ENCODE measurements around the gene PDCD2L. TPM values are rescaled to one million over a fixed set of nuclear protein-coding genes. Genes with fewer than 3 reads are reported as not detected.

The PDCD2L gene
- polyA plus RNA-seq, 1 donor from 2014 or later: 47.5 TPM

GRCh38 chr19:34457446-34457845, 53.2 kb downstream of the PDCD2L start:
- Histone ChIP-seq H3K9me3 (ENCODE audit: low read length) (no peaks in the 10 kb centered on the region), H3K9ac (ENCODE audit: low read length) (no peak overlapping the region), H3K79me2 (replicated peaks; ENCODE audit: insufficient read depth, low read length) (no peaks in the 10 kb centered on the region), H3F3A (ENCODE audit: insufficient read depth, low read length, poor library complexity, severe bottlenecking) (no peaks in the 10 kb centered on the region), H4K20me1 (ENCODE audit: insufficient read depth) (no peaks in the 10 kb centered on the region), H3K27me3 (ENCODE audit: insufficient read depth, low read depth, low read length) (no peaks in the 10 kb centered on the region), H3K36me3 (ENCODE audit: insufficient read depth, low read length) (no peaks in the 10 kb centered on the region), H2AFZ (ENCODE audit: low read depth, low read length) (no peak overlapping the region), H3K4me2 (ENCODE audit: low read length) (no peak overlapping the region), H3K9me2 (ENCODE audit: insufficient read depth, low read length) (no peaks in the 10 kb centered on the region), H3K4me3 (ENCODE audit: low read length) (no peak overlapping the region), H3K27ac (ENCODE audit: low read length) (no peak overlapping the region)
- TF ChIP-seq RAD21 (conservative IDR thresholded peaks at IDR 0.05) (no peak), EZH2 (IDR thresholded peaks at IDR 0.05; ENCODE audit: borderline replicate concordance, insufficient read depth, low read length, poor library complexity, severe bottlenecking) (no peak), MXI1 (conservative IDR thresholded peaks at IDR 0.05; ENCODE audit: poor library complexity, severe bottlenecking) (no peak), TAF1 (IDR thresholded peaks at IDR 0.05; ENCODE audit: low read depth) (no peak), SMC3 (conservative IDR thresholded peaks at IDR 0.05; ENCODE audit: poor library complexity) (no peak), EP300 (conservative IDR thresholded peaks at IDR 0.05; ENCODE audit: poor library complexity, severe bottlenecking) (no peak), POLR2AphosphoS5 (IDR thresholded peaks at IDR 0.05) (no peak)
- TF ChIP-seq, protein P1, sequence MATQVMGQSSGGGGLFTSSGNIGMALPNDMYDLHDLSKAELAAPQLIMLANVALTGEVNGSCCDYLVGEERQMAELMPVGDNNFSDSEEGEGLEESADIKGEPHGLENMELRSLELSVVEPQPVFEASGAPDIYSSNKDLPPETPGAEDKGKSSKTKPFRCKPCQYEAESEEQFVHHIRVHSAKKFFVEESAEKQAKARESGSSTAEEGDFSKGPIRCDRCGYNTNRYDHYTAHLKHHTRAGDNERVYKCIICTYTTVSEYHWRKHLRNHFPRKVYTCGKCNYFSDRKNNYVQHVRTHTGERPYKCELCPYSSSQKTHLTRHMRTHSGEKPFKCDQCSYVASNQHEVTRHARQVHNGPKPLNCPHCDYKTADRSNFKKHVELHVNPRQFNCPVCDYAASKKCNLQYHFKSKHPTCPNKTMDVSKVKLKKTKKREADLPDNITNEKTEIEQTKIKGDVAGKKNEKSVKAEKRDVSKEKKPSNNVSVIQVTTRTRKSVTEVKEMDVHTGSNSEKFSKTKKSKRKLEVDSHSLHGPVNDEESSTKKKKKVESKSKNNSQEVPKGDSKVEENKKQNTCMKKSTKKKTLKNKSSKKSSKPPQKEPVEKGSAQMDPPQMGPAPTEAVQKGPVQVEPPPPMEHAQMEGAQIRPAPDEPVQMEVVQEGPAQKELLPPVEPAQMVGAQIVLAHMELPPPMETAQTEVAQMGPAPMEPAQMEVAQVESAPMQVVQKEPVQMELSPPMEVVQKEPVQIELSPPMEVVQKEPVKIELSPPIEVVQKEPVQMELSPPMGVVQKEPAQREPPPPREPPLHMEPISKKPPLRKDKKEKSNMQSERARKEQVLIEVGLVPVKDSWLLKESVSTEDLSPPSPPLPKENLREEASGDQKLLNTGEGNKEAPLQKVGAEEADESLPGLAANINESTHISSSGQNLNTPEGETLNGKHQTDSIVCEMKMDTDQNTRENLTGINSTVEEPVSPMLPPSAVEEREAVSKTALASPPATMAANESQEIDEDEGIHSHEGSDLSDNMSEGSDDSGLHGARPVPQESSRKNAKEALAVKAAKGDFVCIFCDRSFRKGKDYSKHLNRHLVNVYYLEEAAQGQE (IDR thresholded peaks at IDR 0.05; ENCODE audit: borderline replicate concordance): no peak
- TF ChIP-seq, protein P2, sequence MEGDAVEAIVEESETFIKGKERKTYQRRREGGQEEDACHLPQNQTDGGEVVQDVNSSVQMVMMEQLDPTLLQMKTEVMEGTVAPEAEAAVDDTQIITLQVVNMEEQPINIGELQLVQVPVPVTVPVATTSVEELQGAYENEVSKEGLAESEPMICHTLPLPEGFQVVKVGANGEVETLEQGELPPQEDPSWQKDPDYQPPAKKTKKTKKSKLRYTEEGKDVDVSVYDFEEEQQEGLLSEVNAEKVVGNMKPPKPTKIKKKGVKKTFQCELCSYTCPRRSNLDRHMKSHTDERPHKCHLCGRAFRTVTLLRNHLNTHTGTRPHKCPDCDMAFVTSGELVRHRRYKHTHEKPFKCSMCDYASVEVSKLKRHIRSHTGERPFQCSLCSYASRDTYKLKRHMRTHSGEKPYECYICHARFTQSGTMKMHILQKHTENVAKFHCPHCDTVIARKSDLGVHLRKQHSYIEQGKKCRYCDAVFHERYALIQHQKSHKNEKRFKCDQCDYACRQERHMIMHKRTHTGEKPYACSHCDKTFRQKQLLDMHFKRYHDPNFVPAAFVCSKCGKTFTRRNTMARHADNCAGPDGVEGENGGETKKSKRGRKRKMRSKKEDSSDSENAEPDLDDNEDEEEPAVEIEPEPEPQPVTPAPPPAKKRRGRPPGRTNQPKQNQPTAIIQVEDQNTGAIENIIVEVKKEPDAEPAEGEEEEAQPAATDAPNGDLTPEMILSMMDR (IDR thresholded peaks at IDR 0.05; ENCODE audit: poor library complexity, severe bottlenecking): no peak

DNA sequence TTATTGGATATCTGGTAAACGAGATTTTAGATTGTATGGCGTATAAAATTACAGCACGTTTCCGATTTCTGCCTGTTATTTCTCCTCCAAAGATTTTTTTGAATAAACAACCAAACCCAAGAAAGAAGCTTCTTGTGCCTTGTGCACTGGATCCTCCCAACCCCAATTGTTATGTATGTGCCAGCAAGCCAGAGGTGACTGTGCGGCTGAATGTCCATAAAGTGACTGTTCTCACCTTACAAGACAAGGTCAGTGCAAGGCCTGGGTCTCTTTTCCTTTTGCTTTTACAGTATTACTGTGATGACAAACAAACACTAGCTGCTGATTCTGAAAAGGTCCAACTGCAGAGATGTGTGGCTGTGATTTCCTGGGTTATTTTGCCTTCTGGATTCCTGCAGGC, 54.5 kb downstream of the PDCD2L start:
- TF ChIP-seq SMC3 (conservative IDR thresholded peaks at IDR 0.05; ENCODE audit: poor library complexity) (no peak), POLR2AphosphoS5 (IDR thresholded peaks at IDR 0.05) (no peak), RAD21 (conservative IDR thresholded peaks at IDR 0.05) (no peak), MXI1 (conservative IDR thresholded peaks at IDR 0.05; ENCODE audit: poor library complexity, severe bottlenecking) (no peak), TAF1 (IDR thresholded peaks at IDR 0.05; ENCODE audit: low read depth) (no peak), EP300 (conservative IDR thresholded peaks at IDR 0.05; ENCODE audit: poor library complexity, severe bottlenecking) (no peak), EZH2 (IDR thresholded peaks at IDR 0.05; ENCODE audit: borderline replicate concordance, insufficient read depth, low read length, poor library complexity, severe bottlenecking) (no peak)
- TF ChIP-seq, protein P2 (IDR thresholded peaks at IDR 0.05; ENCODE audit: poor library complexity, severe bottlenecking): no peak
- TF ChIP-seq, protein P1 (IDR thresholded peaks at IDR 0.05; ENCODE audit: borderline replicate concordance): no peak
- Histone ChIP-seq H4K20me1 (ENCODE audit: insufficient read depth) (no peaks in the 10 kb centered on the region), H3K27ac (ENCODE audit: low read length) (no peak overlapping the region)

More for the DNA sequence above, 54.5 kb downstream of the PDCD2L start:
- Histone ChIP-seq H3K9me2 (ENCODE audit: insufficient read depth, low read length) (no peaks in the 10 kb centered on the region), H3K36me3 (ENCODE audit: insufficient read depth, low read length) (no peaks in the 10 kb centered on the region), H2AFZ (ENCODE audit: low read depth, low read length) (no peak overlapping the region), H3K27me3 (ENCODE audit: insufficient read depth, low read depth, low read length) (no peaks in the 10 kb centered on the region), H3K79me2 (replicated peaks; ENCODE audit: insufficient read depth, low read length) (no peaks in the 10 kb centered on the region), H3F3A (ENCODE audit: insufficient read depth, low read length, poor library complexity, severe bottlenecking) (no peaks in the 10 kb centered on the region), H3K4me2 (ENCODE audit: low read length) (no peak overlapping the region), H3K9ac (ENCODE audit: low read length) (no peak overlapping the region), H3K4me3 (ENCODE audit: low read length) (no peak overlapping the region), H3K9me3 (ENCODE audit: low read length) (no peaks in the 10 kb centered on the region)
